ENCODE data around the gene NOL12.
A peak's percentile ranks its signal among the peaks of the same experiment; 100 is the strongest.

The NOL12 gene

DNA sequence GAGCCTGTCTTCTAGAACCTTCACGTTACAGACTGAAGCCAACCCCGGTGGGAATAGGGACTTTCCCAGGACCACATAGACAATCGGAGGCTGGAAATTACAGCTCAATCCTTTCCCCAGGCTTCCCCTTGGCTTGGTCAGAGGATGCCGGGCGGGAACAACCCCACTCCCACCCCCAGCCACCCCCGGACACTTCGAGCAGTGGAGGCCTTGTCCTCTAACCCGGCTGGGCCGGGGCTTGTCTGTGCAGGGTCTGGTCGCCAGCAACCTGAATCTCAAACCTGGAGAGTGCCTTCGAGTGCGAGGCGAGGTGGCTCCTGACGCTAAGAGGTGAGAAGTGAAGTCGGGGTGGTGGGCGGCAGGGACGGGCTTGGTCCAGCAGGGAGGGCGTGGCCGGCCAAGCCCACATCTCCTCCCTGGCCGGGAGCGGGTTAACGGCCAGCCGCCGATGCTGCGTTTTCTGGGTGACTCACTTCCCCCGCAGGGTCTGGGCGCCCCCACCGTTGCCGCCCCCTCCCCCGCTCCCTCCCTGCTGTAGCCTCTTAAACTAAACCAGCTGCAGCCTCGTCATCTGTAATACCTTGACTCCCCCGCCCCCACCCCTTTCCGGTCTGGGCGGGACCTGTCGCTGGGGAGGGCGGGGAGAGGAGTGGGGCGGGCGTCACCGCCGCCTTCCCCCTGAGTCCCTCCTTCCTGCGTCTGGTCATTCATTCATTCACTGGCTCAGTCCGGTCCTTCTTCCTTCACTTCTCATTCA lies 9.2 kb upstream of the NOL12 start:
- peak; percentile 95 for DNase-seq (ENCODE audit: low spot score)
- Histone ChIP-seq H3K27ac (ENCODE audit: poor library complexity, severe bottlenecking) (peak overlapping the region; percentile 93), H3K36me3 (ENCODE audit: low read depth) (peaks cover 34% of the 10 kb centered on the region), H3K4me3 (ENCODE audit: severe bottlenecking) (peak overlapping the region; percentile 63), H3K9me3 (ENCODE audit: severe bottlenecking) (no peaks in the 10 kb centered on the region), H3K4me1 (ENCODE audit: insufficient read depth, poor library complexity, severe bottlenecking) (peaks cover 21% of the 10 kb centered on the region), H3K27me3 (ENCODE audit: insufficient read depth, poor library complexity, severe bottlenecking) (no peaks in the 10 kb centered on the region)
- no peak for TF ChIP-seq CTCF (IDR thresholded peaks at IDR 0.05; ENCODE audit: poor library complexity, severe bottlenecking)
- ATAC-seq (ENCODE audit: low read depth), result peak; percentile 48

- Histone ChIP-seq H3K36me3 (ENCODE audit: low read depth) (peaks cover 34% of the 10 kb centered on the region), H3K27me3 (ENCODE audit: insufficient read depth, poor library complexity, severe bottlenecking) (no peaks in the 10 kb centered on the region), H3K27ac (ENCODE audit: poor library complexity, severe bottlenecking) (peak overlapping the region; percentile 93), H3K4me3 (ENCODE audit: severe bottlenecking) (peak overlapping the region; percentile 63), H3K4me1 (ENCODE audit: insufficient read depth, poor library complexity, severe bottlenecking) (peaks cover 21% of the 10 kb centered on the region), H3K9me3 (ENCODE audit: severe bottlenecking) (no peaks in the 10 kb centered on the region)
- no peak for DNase-seq (ENCODE audit: low spot score)
- ATAC-seq (ENCODE audit: low read depth), result no peak
- TF ChIP-seq CTCF (IDR thresholded peaks at IDR 0.05; ENCODE audit: poor library complexity, severe bottlenecking), result no peak
These were observed 8.6 kb upstream of the NOL12 start for GRCh38 chr22:37677493-37677974.

GRCh38 chr22:37678372-37678771 lies 7.8 kb upstream of the NOL12 start:
- no peak for TF ChIP-seq CTCF (IDR thresholded peaks at IDR 0.05; ENCODE audit: poor library complexity, severe bottlenecking)
- Histone ChIP-seq H3K27me3 (ENCODE audit: insufficient read depth, poor library complexity, severe bottlenecking) (no peaks in the 10 kb centered on the region), H3K4me3 (ENCODE audit: severe bottlenecking) (no peak overlapping the region), H3K36me3 (ENCODE audit: low read depth) (peaks cover 34% of the 10 kb centered on the region), H3K9me3 (ENCODE audit: severe bottlenecking) (no peaks in the 10 kb centered on the region), H3K4me1 (ENCODE audit: insufficient read depth, poor library complexity, severe bottlenecking) (peaks cover 21% of the 10 kb centered on the region), H3K27ac (ENCODE audit: poor library complexity, severe bottlenecking) (peak overlapping the region; percentile 93)
- ATAC-seq (ENCODE audit: low read depth), result no peak
- no peak for DNase-seq (ENCODE audit: low spot score)

DNA sequence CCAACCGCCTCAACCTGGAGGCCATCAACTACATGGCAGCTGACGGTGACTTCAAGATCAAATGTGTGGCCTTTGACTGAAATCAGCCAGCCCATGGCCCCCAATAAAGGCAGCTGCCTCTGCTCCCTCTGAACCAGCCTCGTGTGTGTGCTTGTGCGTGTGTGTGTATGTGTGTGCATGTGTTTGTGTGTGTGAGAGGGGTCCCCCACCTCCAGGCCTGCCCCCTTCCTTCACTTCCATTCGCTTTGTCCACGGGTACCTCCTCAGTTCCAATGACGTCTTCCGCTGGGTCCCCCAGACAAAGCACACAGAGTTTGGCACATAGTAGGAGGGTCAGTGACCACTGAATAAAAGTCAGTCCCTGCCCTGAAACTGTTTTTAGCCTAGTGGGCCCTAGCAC lies 6.5 kb upstream of the NOL12 start:
- Histone ChIP-seq H3K27me3 (ENCODE audit: insufficient read depth, poor library complexity, severe bottlenecking) (no peaks in the 10 kb centered on the region), H3K4me1 (ENCODE audit: insufficient read depth, poor library complexity, severe bottlenecking) (peaks cover 18% of the 10 kb centered on the region), H3K27ac (ENCODE audit: poor library complexity, severe bottlenecking) (peak overlapping the region; percentile 93), H3K36me3 (ENCODE audit: low read depth) (peaks cover 34% of the 10 kb centered on the region), H3K9me3 (ENCODE audit: severe bottlenecking) (no peaks in the 10 kb centered on the region), H3K4me3 (ENCODE audit: severe bottlenecking) (no peak overlapping the region)
- ATAC-seq (ENCODE audit: low read depth) (no peak), DNase-seq (ENCODE audit: low spot score) (no peak)
- TF ChIP-seq CTCF (IDR thresholded peaks at IDR 0.05; ENCODE audit: poor library complexity, severe bottlenecking), result no peak

Data from RWPE2 (cell line).